Rectal smooth muscle tissue (tissue), 1 donor: Measurements from ENCODE around the gene PRSS33.

ENCODE experiments used
- H3K27ac ChIP-seq: one replicate; pipeline ENCODE4 v1.7.0; 2013; ENCODE audit warnings: low read depth, low read length, inconsistent platforms
- H3K27me3 ChIP-seq: one replicate; pipeline ENCODE4 v1.7.0; 2013; ENCODE audit warnings: low read length; ENCODE audit not compliant: control insufficient read depth, insufficient read depth
- H3K36me3 ChIP-seq: one replicate; pipeline ENCODE4 v1.7.0; 2013; ENCODE audit warnings: low read length; ENCODE audit not compliant: control insufficient read depth, insufficient read depth
- H3K4me1 ChIP-seq: one replicate; pipeline ENCODE4 v1.7.0; 2013; ENCODE audit warnings: low read length; ENCODE audit not compliant: control insufficient read depth, insufficient read depth
- H3K4me3 ChIP-seq: one replicate; pipeline ENCODE4 v1.7.0; 2013; ENCODE audit warnings: low read length
- H3K9ac ChIP-seq: one replicate; pipeline ENCODE4 v1.7.0; 2013; ENCODE audit warnings: low read length

The PRSS33 gene

GRCh38 chr16:2767891-2768290 lies 19.5 kb downstream of the PRSS33 start:
- no peaks in the 10 kb centered on the region for H3K27me3 ChIP-seq
- H3K36me3 ChIP-seq, result peaks cover 77% of the 10 kb centered on the region
- H3K4me1 ChIP-seq, result no peaks in the 10 kb centered on the region
- H3K4me3 ChIP-seq, result no peak overlapping the region
- H3K27ac ChIP-seq, result no peak overlapping the region
- no peak overlapping the region for H3K9ac ChIP-seq

- Histone ChIP-seq H3K9ac (no peak overlapping the region), H3K27me3 (no peaks in the 10 kb centered on the region), H3K4me3 (no peak overlapping the region), H3K36me3 (peaks cover 82% of the 10 kb centered on the region), H3K27ac (no peak overlapping the region), H3K4me1 (no peaks in the 10 kb centered on the region)
Observed at GRCh38 chr16:2767140-2767731, 20.1 kb downstream of the PRSS33 start.

- Histone ChIP-seq H3K27me3 (no peaks in the 10 kb centered on the region), H3K36me3 (peaks cover 86% of the 10 kb centered on the region), H3K4me1 (no peaks in the 10 kb centered on the region), H3K4me3 (no peak overlapping the region), H3K9ac (no peak overlapping the region), H3K27ac (no peak overlapping the region)
Observed at GRCh38 chr16:2766430-2767139, 20.8 kb downstream of the PRSS33 start.

GRCh38 chr16:2765462-2766404 lies 21.6 kb downstream of the PRSS33 start:
- H3K36me3 ChIP-seq, result peaks cover 93% of the 10 kb centered on the region

GRCh38 chr16:2764718-2765117 lies 22.6 kb downstream of the PRSS33 start:
- Histone ChIP-seq H3K27me3 (no peaks in the 10 kb centered on the region), H3K9ac (no peak overlapping the region), H3K27ac (no peak overlapping the region), H3K4me3 (no peak overlapping the region), H3K36me3 (peaks cover 92% of the 10 kb centered on the region), H3K4me1 (no peaks in the 10 kb centered on the region)

More at GRCh38 chr16:2765462-2766404, 21.6 kb downstream of the PRSS33 start:
- H3K9ac ChIP-seq, result no peak overlapping the region
- H3K4me1 ChIP-seq, result no peaks in the 10 kb centered on the region
- H3K4me3 ChIP-seq, result no peak overlapping the region
- no peak overlapping the region for H3K27ac ChIP-seq
- no peaks in the 10 kb centered on the region for H3K27me3 ChIP-seq

- no peaks in the 10 kb centered on the region for H3K27me3 ChIP-seq
- no peak overlapping the region for H3K27ac ChIP-seq
- no peak overlapping the region for H3K9ac ChIP-seq
- H3K36me3 ChIP-seq, result peaks cover 92% of the 10 kb centered on the region
- no peaks in the 10 kb centered on the region for H3K4me1 ChIP-seq
- H3K4me3 ChIP-seq, result no peak overlapping the region
Observed at GRCh38 chr16:2763173-2763572, 24.2 kb downstream of the PRSS33 start.

GRCh38 chr16:2762711-2763110 lies 24.6 kb downstream of the PRSS33 start:
- H3K27ac ChIP-seq, result no peak overlapping the region
- no peak overlapping the region for H3K9ac ChIP-seq
- no peaks in the 10 kb centered on the region for H3K4me1 ChIP-seq
- no peak overlapping the region for H3K4me3 ChIP-seq
- H3K27me3 ChIP-seq, result no peaks in the 10 kb centered on the region
- H3K36me3 ChIP-seq, result peaks cover 90% of the 10 kb centered on the region

GRCh38 chr16:2761886-2762583 lies 25.3 kb downstream of the PRSS33 start:
- no peak overlapping the region for H3K9ac ChIP-seq
- no peak overlapping the region for H3K4me3 ChIP-seq
- H3K36me3 ChIP-seq, result peaks cover 90% of the 10 kb centered on the region
- H3K27ac ChIP-seq, result no peak overlapping the region
- H3K27me3 ChIP-seq, result no peaks in the 10 kb centered on the region
- peaks cover under 1% of the 10 kb centered on the region for H3K4me1 ChIP-seq

- Histone ChIP-seq H3K9ac (no peak overlapping the region), H3K36me3 (peaks cover 89% of the 10 kb centered on the region), H3K27me3 (no peaks in the 10 kb centered on the region), H3K27ac (no peak overlapping the region), H3K4me1 (peaks cover 5% of the 10 kb centered on the region), H3K4me3 (no peak overlapping the region)
Observed at GRCh38 chr16:2761472-2761871, 25.9 kb downstream of the PRSS33 start.

GRCh38 chr16:2757344-2757743 lies 30.0 kb downstream of the PRSS33 start:
- Histone ChIP-seq H3K9ac (no peak overlapping the region), H3K27me3 (no peaks in the 10 kb centered on the region), H3K4me1 (peaks cover 19% of the 10 kb centered on the region), H3K27ac (no peak overlapping the region), H3K36me3 (peaks cover 55% of the 10 kb centered on the region), H3K4me3 (no peak overlapping the region)

GRCh38 chr16:2756288-2757015 lies 30.9 kb downstream of the PRSS33 start:
- Histone ChIP-seq H3K4me3 (no peak overlapping the region), H3K4me1 (peaks cover 23% of the 10 kb centered on the region), H3K36me3 (peaks cover 46% of the 10 kb centered on the region), H3K27me3 (no peaks in the 10 kb centered on the region), H3K9ac (no peak overlapping the region), H3K27ac (no peak overlapping the region)
